ENCODE measurements around the gene XG. TPM values are rescaled to one million over a fixed set of nuclear protein-coding genes. Genes with fewer than 3 reads are reported as not detected.

Gene XG
- total and polyA plus RNA-seq, 2 of the 4 experiments (the other 2 are of a cell fraction): under 0.01 TPM; not detected in 1

- POLR2A ChIA-PET (ENCODE audit: unreplicated experiment): no interaction called here
- Histone ChIP-seq H2AK5ac (ENCODE audit: low read depth, low read length) (no peak overlapping the region), H3K9me3 (ENCODE audit: control insufficient read depth, insufficient read depth, low read length) (no peaks in the 10 kb centered on the region), H4K8ac (ENCODE audit: low read depth in 2 of 2, low read length in 2 of 2) (no peak overlapping the region), H3K18ac (ENCODE audit: low read depth, low read length) (no peak overlapping the region), H4K91ac (ENCODE audit: insufficient read depth, low read depth, low read length) (no peak overlapping the region), H3K4me1 (ENCODE audit: control insufficient read depth, insufficient read depth, low read length) (no peaks in the 10 kb centered on the region), H3K14ac (replicated peaks; ENCODE audit: low read depth, low read length) (no peak overlapping the region), H2BK20ac (ENCODE audit: low read depth, low read length) (no peak overlapping the region), H3K36me3 (ENCODE audit: control insufficient read depth, insufficient read depth, low read length) (no peaks in the 10 kb centered on the region), H3K23ac (ENCODE audit: low read depth, low read length) (no peak overlapping the region), H3K4me3 (ENCODE audit: insufficient read depth, low read depth, low read length) (no peak overlapping the region), H3K27me3 (ENCODE audit: control insufficient read depth, insufficient read depth, low read length) (no peaks in the 10 kb centered on the region), H2BK5ac (ENCODE audit: low read depth, low read length, poor library complexity, severe bottlenecking) (no peak overlapping the region), H2BK120ac (ENCODE audit: low read depth, low read length) (no peak overlapping the region), H2AFZ (replicated peaks; ENCODE audit: low read length, poor library complexity) (no peak overlapping the region), H3K9me1 (ENCODE audit: insufficient read depth, low read length) (no peaks in the 10 kb centered on the region), H3K4me2 (ENCODE audit: low read depth, low read length) (no peak overlapping the region), H3K56ac (ENCODE audit: extremely low read depth, insufficient read depth, low read length) (no peak overlapping the region), H3K9ac (ENCODE audit: low read depth, low read length) (no peak overlapping the region), H4K20me1 (ENCODE audit: insufficient read depth, low read length) (no peaks in the 10 kb centered on the region), H3K79me1 (ENCODE audit: low read depth in 1 of 2, low read length in 2 of 2) (no peaks in the 10 kb centered on the region), H2AK9ac (replicated peaks; ENCODE audit: low read depth, low read length, poor library complexity) (no peak overlapping the region), H3K27ac (ENCODE audit: insufficient read depth, low read length) (no peak overlapping the region), H2BK15ac (ENCODE audit: low read depth, low read length) (no peak overlapping the region), H4K5ac (ENCODE audit: low read depth, low read length) (no peak overlapping the region), H3K4ac (ENCODE audit: low read depth, low read length) (no peak overlapping the region)
- ATAC-seq (ENCODE audit: low read depth): no peak
- in situ Hi-C loops (cut with MboI; ENCODE audit: low sequenced_read_pairs) (loop anchor here (25.0 kb wide), 1 partner anchor 1339 kb away; the partner anchor contains the start of gene ASMTL), dilution Hi-C loops (cut with HindIII; ENCODE audit: low sequenced_read_pairs, unreplicated experiment) (no loop called here), intact Hi-C loops (cut with micrococcal nuclease) (no loop called here)
- BruUV-seq (replicated peaks): no TSS peak
- TF ChIP-seq CHD1 (IDR thresholded peaks at IDR 0.05; ENCODE audit: low read depth, low read length) (no peak), MXI1 (IDR thresholded peaks at IDR 0.05; ENCODE audit: borderline replicate concordance, low read depth, low read length) (no peak), CTCF (conservative IDR thresholded peaks at IDR 0.05; ENCODE audit: low read depth, low read length) (no peak), NFE2L2 (IDR thresholded peaks at IDR 0.05; ENCODE audit: low read depth, low read length) (no peak), FOS (IDR thresholded peaks at IDR 0.05; ENCODE audit: low read depth, low read length) (no peak), MAZ (IDR thresholded peaks at IDR 0.05; ENCODE audit: borderline replicate concordance, low read depth, low read length) (no peak), USF2 (IDR thresholded peaks at IDR 0.05; ENCODE audit: low read depth, low read length) (no peak), ELK1 (IDR thresholded peaks at IDR 0.05; ENCODE audit: borderline replicate concordance, low read depth, low read length) (no peak), BHLHE40 (IDR thresholded peaks at IDR 0.05; ENCODE audit: low read depth, low read length) (no peak)
- no peak for DNase-seq
- CTCF ChIA-PET: no interaction called here
- WGBS, 2 experiments (ENCODE audit: extremely low coverage in 2 of 2, insufficient read length in 1 of 2): 61% methylated on average over 3 of the region's 4 CpGs; no CpG with 5 or more reads in 1 of the 2 experiments
These were observed 49.4 kb downstream of the XG start for GRCh38 chrX:2801223-2801622.

Data from IMR-90 (cell line).